ENCODE data around the gene COL4A2.
"Not testable (repeated sequence)": the region's sequence is repeated elsewhere in the genome, so short reads cannot be mapped to it uniquely, and the experiment has no call there.

COL4A2 gene

GRCh38 chr13:110379905-110380341 is 72.8 kb downstream of the COL4A2 start:
- DNase-seq (ENCODE audit: low read depth), result no peak

- DNase-seq (ENCODE audit: low read depth), result no peak
These were observed 73.4 kb downstream of the COL4A2 start for GRCh38 chr13:110380359-110381028.

- DNase-seq (ENCODE audit: low read depth), result no peak
These were observed 73.9 kb downstream of the COL4A2 start for GRCh38 chr13:110381029-110381360.

- no peak for DNase-seq (ENCODE audit: low read depth)
These were observed 75.1 kb downstream of the COL4A2 start for GRCh38 chr13:110382229-110382628.

GRCh38 chr13:110382830-110383229 is 75.7 kb downstream of the COL4A2 start:
- DNase-seq (ENCODE audit: low read depth), result no peak

GRCh38 chr13:110387451-110388107 is 80.5 kb downstream of the COL4A2 start:
- no peak for DNase-seq (ENCODE audit: low read depth)

- no peak for DNase-seq (ENCODE audit: low read depth)
These were observed 81.2 kb downstream of the COL4A2 start for GRCh38 chr13:110388108-110388943.

- no peak for DNase-seq (ENCODE audit: low read depth)
These were observed 83.5 kb downstream of the COL4A2 start for GRCh38 chr13:110390567-110390966.

GRCh38 chr13:110391273-110391672 is 84.2 kb downstream of the COL4A2 start:
- no peak for DNase-seq (ENCODE audit: low read depth)

- no peak for DNase-seq (ENCODE audit: low read depth)
These were observed 85.6 kb downstream of the COL4A2 start for GRCh38 chr13:110392510-110393240.

GRCh38 chr13:110393761-110394160 is 86.7 kb downstream of the COL4A2 start:
- DNase-seq (ENCODE audit: low read depth), result no peak

- no peak for DNase-seq (ENCODE audit: low read depth)
These were observed 87.3 kb downstream of the COL4A2 start for GRCh38 chr13:110394371-110394841.

- DNase-seq (ENCODE audit: low read depth), result not testable (repeated sequence)
These were observed 88.5 kb downstream of the COL4A2 start for GRCh38 chr13:110395616-110396015.

- DNase-seq (ENCODE audit: low read depth), result no peak
These were observed 89.4 kb downstream of the COL4A2 start for GRCh38 chr13:110396476-110396875.

GRCh38 chr13:110396913-110397381 is 89.9 kb downstream of the COL4A2 start:
- DNase-seq (ENCODE audit: low read depth), result no peak

- DNase-seq (ENCODE audit: low read depth), result no peak
These were observed 90.5 kb downstream of the COL4A2 start for GRCh38 chr13:110397436-110398115.

- DNase-seq (ENCODE audit: low read depth), result no peak
These were observed 91.8 kb downstream of the COL4A2 start for GRCh38 chr13:110398564-110399507.

- no peak for DNase-seq (ENCODE audit: low read depth)
These were observed 92.7 kb downstream of the COL4A2 start for GRCh38 chr13:110399801-110400200.

GRCh38 chr13:110400786-110401533 is 93.9 kb downstream of the COL4A2 start:
- no peak for DNase-seq (ENCODE audit: low read depth)

Measured in activated T-cell treated with anti-CD3 and anti-CD28 coated beads for 24 hours (primary cell).